Embryonic facial prominence (tissue), 1 donor: ENCODE data around the gene ZNF557.

ENCODE experiments used
- DNase-seq: peaks from one replicate; pipeline ENCODE4 v3.0.0-alpha.2; 2016; ENCODE audit errors: extremely low spot score

The ZNF557 gene

GRCh38 chr19:7074705-7075282 lies 5.3 kb downstream of the ZNF557 start:
- DNase-seq = no peak

GRCh38 chr19:7076151-7076550 lies 6.6 kb downstream of the ZNF557 start:
- DNase-seq = no peak

DNA sequence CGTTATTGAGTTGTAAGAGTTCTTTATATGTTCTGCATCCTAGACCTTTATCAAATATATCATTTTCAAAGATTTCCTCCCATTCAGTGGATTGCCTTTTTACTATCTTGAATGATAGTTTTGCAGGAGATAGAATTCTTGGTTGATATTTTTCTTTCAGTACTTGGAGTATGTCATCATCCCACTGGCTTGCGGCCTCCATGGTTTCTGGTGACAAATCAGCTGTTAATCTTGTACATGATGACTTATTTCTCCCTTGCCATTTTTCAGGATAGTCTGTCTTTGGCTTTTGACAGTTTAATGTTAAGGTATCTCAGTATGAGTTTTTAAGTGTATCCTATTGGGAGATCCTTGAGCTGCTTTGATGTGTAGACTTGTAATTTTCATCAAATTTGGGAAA lies 8.5 kb downstream of the ZNF557 start:
- DNase-seq = no peak

DNA sequence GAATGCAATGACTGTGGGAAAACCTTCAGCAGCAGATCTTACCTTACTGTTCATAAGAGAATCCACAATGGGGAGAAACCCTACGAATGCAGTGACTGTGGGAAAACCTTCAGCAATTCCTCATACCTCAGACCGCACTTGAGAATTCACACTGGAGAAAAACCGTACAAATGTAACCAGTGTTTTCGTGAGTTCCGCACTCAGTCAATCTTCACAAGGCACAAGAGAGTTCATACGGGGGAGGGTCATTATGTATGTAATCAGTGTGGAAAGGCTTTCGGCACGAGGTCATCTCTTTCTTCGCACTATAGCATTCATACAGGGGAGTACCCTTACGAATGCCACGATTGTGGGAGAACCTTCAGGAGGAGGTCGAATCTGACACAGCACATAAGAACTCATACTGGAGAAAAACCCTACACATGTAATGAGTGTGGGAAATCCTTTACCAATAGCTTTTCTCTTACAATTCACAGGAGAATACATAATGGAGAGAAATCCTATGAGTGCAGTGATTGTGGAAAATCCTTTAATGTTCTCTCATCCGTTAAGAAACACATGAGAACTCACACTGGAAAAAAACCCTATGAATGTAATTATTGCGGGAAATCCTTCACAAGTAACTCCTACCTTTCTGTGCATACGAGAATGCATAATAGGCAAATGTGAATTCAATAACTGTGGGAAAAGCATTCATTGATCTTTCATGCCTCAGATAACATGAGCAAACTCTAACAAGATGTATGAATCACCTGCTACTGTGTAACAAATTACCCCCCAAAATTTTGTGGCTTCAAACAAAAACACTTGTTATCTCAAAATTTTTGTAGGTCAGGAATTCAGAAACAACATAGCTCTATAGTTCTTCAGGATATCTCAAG lies 13.8 kb downstream of the ZNF557 start:
- no peak for DNase-seq

- DNase-seq = no peak
Measured at GRCh38 chr19:7088999-7089398, 19.5 kb downstream of the ZNF557 start.

DNA sequence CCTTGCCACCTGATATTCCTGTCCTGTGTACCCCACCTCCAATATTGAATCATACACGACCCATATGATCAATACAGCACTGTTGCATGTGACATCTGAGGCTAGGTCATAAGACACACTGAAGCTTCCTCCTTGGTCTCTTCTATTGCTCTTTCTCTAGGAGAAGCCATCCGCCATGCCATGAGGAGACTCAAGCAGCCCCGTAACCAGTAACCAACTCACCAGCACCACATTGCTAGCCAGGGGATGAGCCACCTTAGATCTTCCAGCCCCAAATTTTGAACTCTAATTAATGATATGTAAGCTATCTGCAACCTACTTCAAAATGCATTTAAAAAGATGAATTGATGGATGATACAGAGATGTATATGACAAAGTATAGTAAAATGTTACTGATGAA lies 28.6 kb downstream of the ZNF557 start:
- DNase-seq = no peak

GRCh38 chr19:7098701-7099596 lies 29.4 kb downstream of the ZNF557 start:
- peak; percentile 89 for DNase-seq

GRCh38 chr19:7099597-7099921 lies 30.1 kb downstream of the ZNF557 start:
- DNase-seq = no peak

DNA sequence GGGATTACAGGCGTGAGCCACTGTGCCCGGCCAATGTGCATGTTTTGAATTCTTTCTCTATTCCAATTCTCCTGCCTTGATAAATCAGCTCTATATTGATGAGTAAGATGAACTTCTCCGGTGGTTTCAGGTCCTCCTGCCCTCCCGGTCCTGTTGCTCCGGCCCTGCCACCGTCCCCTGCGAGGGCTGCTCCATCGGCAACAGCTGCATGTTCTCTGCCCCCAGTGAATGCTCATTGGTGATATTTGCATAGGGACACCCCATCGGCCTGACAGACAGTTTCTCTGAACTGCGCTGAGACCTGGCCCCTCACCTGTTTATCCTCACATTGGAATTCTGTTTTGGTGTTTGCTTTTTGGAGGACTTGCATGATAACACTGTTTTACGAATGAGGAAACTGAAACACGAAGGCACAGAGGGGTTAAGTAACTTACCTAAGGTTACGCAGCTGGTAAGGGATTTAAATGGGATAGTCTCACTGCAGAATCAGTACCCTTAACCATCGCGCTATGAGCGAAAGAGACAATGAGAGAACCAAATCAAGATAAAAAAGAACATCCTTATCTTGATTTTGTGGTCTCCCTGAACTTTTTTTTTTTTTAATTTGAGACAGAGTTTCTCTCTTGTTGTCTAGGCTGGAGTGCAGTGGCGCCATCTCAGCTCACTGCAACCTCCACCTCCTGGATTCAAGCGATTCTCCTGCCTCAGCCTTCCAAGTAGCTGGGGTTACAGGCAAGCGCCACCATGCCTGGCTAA lies 32.2 kb downstream of the ZNF557 start:
- DNase-seq = no peak

- no peak for DNase-seq
Measured at GRCh38 chr19:7104747-7105447, 35.4 kb downstream of the ZNF557 start.

- no peak for DNase-seq
Measured at GRCh38 chr19:7106711-7107657, 37.5 kb downstream of the ZNF557 start.

DNA sequence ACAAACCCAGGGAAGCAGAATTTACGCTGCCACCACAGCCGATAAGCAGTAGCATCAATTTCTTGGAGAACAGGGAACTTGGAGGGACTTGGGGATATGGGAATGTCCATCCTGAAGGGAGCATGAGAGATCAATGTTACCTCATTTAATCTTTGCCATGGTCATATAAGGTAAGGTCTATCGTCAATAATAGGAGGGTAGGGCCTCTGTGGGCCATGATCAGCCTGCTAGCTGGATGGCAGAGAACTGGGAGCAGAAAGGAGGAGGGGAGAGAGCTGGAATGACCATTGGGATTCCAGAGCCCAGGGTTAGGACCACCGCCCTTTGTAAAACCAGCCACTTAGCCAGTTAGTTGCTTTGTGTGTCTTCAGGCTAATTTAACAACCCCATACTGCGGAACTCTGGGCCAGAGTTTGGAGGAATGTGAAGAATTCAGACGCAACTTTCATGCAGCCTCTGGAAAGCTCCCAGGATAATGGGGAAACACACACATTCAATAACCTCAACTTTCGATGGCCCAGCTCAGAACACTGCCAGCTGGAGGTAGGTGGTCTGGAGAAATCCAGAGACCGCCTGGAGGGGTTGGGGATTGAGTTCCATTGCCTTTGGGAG lies 40.3 kb downstream of the ZNF557 start:
- no peak for DNase-seq

DNA sequence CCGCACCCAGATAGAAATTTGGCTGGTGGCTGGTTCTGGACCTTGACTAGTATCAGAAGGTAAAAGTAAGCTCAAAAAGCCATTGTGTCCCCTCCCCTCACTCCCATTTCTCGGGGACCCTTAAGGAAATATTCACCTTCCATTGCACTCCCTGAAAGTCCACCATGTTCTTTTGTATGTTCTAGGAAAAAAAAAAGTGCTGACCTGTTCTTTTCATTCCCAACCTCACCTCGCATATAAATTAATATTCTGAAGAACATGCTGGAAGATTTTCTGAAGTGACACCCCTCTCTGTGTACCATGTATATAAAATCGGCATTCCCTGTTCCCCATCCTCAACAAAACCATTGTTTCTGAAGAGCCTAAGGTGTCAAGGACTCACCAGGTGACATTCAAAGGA lies 43.2 kb downstream of the ZNF557 start:
- no peak for DNase-seq

DNA sequence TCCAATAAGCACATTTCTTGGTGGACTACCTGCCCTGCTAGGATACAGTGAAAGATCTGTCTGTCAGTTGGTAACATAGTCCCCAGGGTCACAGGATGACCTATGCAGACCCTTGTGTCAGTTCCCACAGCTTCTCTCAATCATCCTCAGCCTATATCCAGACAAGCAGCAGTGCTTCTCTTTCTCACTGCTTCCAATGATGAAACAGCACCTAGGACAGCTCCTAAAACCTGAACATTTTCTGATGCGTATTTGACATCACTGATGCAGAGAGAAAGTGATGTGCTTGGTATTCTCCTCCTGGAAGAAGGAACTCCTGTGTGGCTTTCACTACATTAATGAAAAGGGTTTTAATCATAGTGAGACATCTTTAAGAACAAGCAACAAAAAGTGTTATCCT lies 43.7 kb downstream of the ZNF557 start:
- no peak for DNase-seq

GRCh38 chr19:7115721-7116120 lies 46.2 kb downstream of the ZNF557 start:
- no peak for DNase-seq

DNA sequence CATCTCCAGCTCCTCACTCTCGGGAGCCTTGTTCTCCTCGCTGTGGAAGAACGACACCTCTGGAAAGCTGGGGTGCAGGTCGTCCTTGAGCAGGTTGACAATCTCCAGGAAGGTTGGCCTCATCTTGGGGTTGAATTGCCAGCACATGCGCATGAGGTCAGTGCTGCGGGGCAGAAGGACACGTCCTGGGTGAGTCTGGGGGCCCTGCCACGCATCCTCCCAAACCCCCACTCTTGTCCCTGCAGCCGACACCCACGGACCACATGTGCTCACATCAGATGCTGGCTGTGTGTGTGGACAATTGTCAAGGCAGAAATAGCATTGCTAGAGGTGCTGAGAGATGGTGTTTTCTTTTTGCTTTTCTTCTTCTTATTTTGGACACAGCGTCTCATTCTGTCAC lies 47.7 kb downstream of the ZNF557 start:
- DNase-seq = no peak

DNA sequence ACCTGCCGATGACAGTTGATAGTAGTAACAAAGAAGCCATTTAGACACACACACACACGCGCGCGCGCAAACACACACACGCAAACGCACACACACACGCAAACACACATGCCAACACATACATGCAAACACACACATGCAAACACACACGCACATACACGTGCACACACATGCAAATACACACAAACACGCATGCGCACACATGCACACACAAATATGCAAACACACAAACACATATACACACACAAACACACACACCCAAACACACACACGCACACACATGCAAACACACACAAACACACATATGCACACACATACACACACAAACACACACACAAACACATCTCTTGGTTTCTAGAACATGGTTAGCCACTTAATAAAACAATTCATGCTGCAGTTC lies 50.1 kb downstream of the ZNF557 start:
- no peak for DNase-seq

GRCh38 chr19:7120499-7120898 lies 51.0 kb downstream of the ZNF557 start:
- DNase-seq = no peak

DNA sequence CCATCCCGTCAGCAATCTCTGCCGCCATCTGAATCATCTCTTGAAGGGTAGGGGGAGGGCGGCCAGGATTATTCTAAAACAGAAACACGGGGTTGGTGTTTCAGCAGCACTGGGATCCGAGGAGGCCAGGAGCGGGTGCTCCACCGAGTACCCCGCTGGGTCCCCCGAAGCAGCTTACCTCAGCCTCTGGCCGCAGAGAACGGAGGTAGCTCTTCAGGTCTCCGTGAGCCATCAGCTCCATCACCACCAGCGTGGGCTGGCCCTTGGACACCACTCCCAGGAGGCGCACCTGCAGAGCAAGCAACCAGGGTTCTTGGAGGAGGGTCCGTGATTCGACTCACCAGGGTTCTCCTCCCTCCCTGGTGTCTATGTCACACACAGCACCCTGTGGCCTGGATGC lies 53.2 kb downstream of the ZNF557 start:
- DNase-seq = no peak

- DNase-seq = no peak
Measured at GRCh38 chr19:7124782-7125181, 55.3 kb downstream of the ZNF557 start.
